ENCODE results near the gene OSBPL3. TPM values are rescaled to one million over a fixed set of nuclear protein-coding genes. Genes with fewer than 3 reads are reported as not detected.
A peak's percentile ranks its signal among the peaks of the same experiment; 100 is the strongest.

OSBPL3 gene
- total RNA-seq, 1 donor from 2014 or later: 93.7 TPM

- H3K4me3 Mint-ChIP-seq: no peak overlapping the region
- H3K27me3 Mint-ChIP-seq: peaks cover 5% of the 10 kb centered on the region
- H3K36me3 Mint-ChIP-seq (ENCODE audit: low read depth): no peaks in the 10 kb centered on the region
- H3K4me1 Mint-ChIP-seq: peaks cover 2% of the 10 kb centered on the region
- peak; percentile 47 for DNase-seq
- peaks cover 21% of the 10 kb centered on the region for H3K9me3 Mint-ChIP-seq
- no peak overlapping the region for H3K27ac Mint-ChIP-seq
- intact Hi-C loops (cut with micrococcal nuclease): no loop called here
These were observed 25.7 kb upstream of the OSBPL3 start for GRCh38 chr7:25005658-25006057.

GRCh38 chr7:25002786-25003185 lies 22.8 kb upstream of the OSBPL3 start:
- H3K4me3 Mint-ChIP-seq: no peak overlapping the region
- intact Hi-C loops (cut with micrococcal nuclease): no loop called here
- H3K4me1 Mint-ChIP-seq: peaks cover 1% of the 10 kb centered on the region
- H3K9me3 Mint-ChIP-seq: peaks cover 30% of the 10 kb centered on the region
- H3K36me3 Mint-ChIP-seq (ENCODE audit: low read depth): no peaks in the 10 kb centered on the region
- DNase-seq: peak; percentile 38
- peaks cover 15% of the 10 kb centered on the region for H3K27me3 Mint-ChIP-seq
- no peak overlapping the region for H3K27ac Mint-ChIP-seq

- Mint-ChIP-seq H3K4me1 (no peaks in the 10 kb centered on the region), H3K27ac (no peak overlapping the region), H3K27me3 (peaks cover 31% of the 10 kb centered on the region), H3K9me3 (peaks cover 11% of the 10 kb centered on the region), H3K36me3 (ENCODE audit: low read depth) (no peaks in the 10 kb centered on the region), H3K4me3 (no peak overlapping the region)
- intact Hi-C loops (cut with micrococcal nuclease): no loop called here
- DNase-seq: peak; percentile 4
These were observed 15.5 kb upstream of the OSBPL3 start for GRCh38 chr7:24995466-24995865.

GRCh38 chr7:24992314-24992713 lies 12.3 kb upstream of the OSBPL3 start:
- no peak for DNase-seq
- intact Hi-C loops (cut with micrococcal nuclease): no loop called here
- Mint-ChIP-seq H3K27ac (no peak overlapping the region), H3K36me3 (ENCODE audit: low read depth) (no peaks in the 10 kb centered on the region), H3K4me1 (no peaks in the 10 kb centered on the region), H3K4me3 (no peak overlapping the region), H3K27me3 (peaks cover 22% of the 10 kb centered on the region), H3K9me3 (no peaks in the 10 kb centered on the region)

- Mint-ChIP-seq H3K4me3 (no peak overlapping the region), H3K27ac (no peak overlapping the region), H3K27me3 (peaks cover 18% of the 10 kb centered on the region), H3K4me1 (peaks cover 3% of the 10 kb centered on the region), H3K9me3 (no peaks in the 10 kb centered on the region), H3K36me3 (ENCODE audit: low read depth) (no peaks in the 10 kb centered on the region)
- intact Hi-C loops (cut with micrococcal nuclease): no loop called here
- no peak for DNase-seq
These were observed 11.4 kb upstream of the OSBPL3 start for GRCh38 chr7:24991353-24991752.

- Mint-ChIP-seq H3K9me3 (no peaks in the 10 kb centered on the region), H3K4me1 (peaks cover 5% of the 10 kb centered on the region), H3K4me3 (no peak overlapping the region), H3K36me3 (ENCODE audit: low read depth) (no peaks in the 10 kb centered on the region), H3K27me3 (peaks cover 8% of the 10 kb centered on the region), H3K27ac (no peak overlapping the region)
- DNase-seq: no peak
- intact Hi-C loops (cut with micrococcal nuclease): no loop called here
These were observed 7.4 kb upstream of the OSBPL3 start for GRCh38 chr7:24987331-24987842.

- H3K27ac Mint-ChIP-seq: no peak overlapping the region
- H3K9me3 Mint-ChIP-seq: no peaks in the 10 kb centered on the region
- H3K4me1 Mint-ChIP-seq: peaks cover 35% of the 10 kb centered on the region
- H3K36me3 Mint-ChIP-seq (ENCODE audit: low read depth): peaks cover 9% of the 10 kb centered on the region
- no peak for DNase-seq
- no peak overlapping the region for H3K4me3 Mint-ChIP-seq
- H3K27me3 Mint-ChIP-seq: peaks cover 3% of the 10 kb centered on the region
- intact Hi-C loops (cut with micrococcal nuclease): loop anchor here (5.0 kb wide), 1 partner anchor 226 kb away; the partner anchor contains the start of gene GSDME
These were observed 2.9 kb upstream of the OSBPL3 start for GRCh38 chr7:24982917-24983316.

GRCh38 chr7:24981171-24981951 lies 1.4 kb upstream of the OSBPL3 start:
- peaks cover 43% of the 10 kb centered on the region for H3K4me1 Mint-ChIP-seq
- H3K36me3 Mint-ChIP-seq (ENCODE audit: low read depth): peaks cover 16% of the 10 kb centered on the region
- H3K27me3 Mint-ChIP-seq: no peaks in the 10 kb centered on the region
- peak overlapping the region; percentile 96 for H3K27ac Mint-ChIP-seq
- intact Hi-C loops (cut with micrococcal nuclease): loop anchor here (1.0 to 5.0 kb wide), 6 partner anchors 47 to 407 kb away; partner anchors contain the start of gene GSDME
- peak; percentile 85 for DNase-seq
- peak overlapping the region; percentile 96 for H3K4me3 Mint-ChIP-seq
- H3K9me3 Mint-ChIP-seq: no peaks in the 10 kb centered on the region

GRCh38 chr7:24980534-24981170 lies 674 bp upstream of the OSBPL3 start:
- no peaks in the 10 kb centered on the region for H3K27me3 Mint-ChIP-seq
- H3K9me3 Mint-ChIP-seq: no peaks in the 10 kb centered on the region
- peaks cover 19% of the 10 kb centered on the region for H3K36me3 Mint-ChIP-seq (ENCODE audit: low read depth)
- H3K4me1 Mint-ChIP-seq: peaks cover 50% of the 10 kb centered on the region
- H3K27ac Mint-ChIP-seq: peak overlapping the region; percentile 96
- intact Hi-C loops (cut with micrococcal nuclease): loop anchor here (1.0 to 5.0 kb wide), 10 partner anchors 14 to 406 kb away; partner anchors contain the start of gene GSDME
- DNase-seq: no peak
- H3K4me3 Mint-ChIP-seq: peak overlapping the region; percentile 96

- Mint-ChIP-seq H3K27me3 (no peaks in the 10 kb centered on the region), H3K36me3 (ENCODE audit: low read depth) (peaks cover 25% of the 10 kb centered on the region), H3K4me1 (peaks cover 56% of the 10 kb centered on the region), H3K27ac (peak overlapping the region; percentile 89), H3K9me3 (no peaks in the 10 kb centered on the region), H3K4me3 (peak overlapping the region; percentile 96)
- intact Hi-C loops (cut with micrococcal nuclease): loop anchor here (1.0 kb wide), 1 partner anchor 72 kb away; no protein-coding TSS in a partner anchor
- peak; percentile 95 for DNase-seq
These were observed 512 bp downstream of the OSBPL3 start for GRCh38 chr7:24979470-24979862.

- H3K27me3 Mint-ChIP-seq: no peaks in the 10 kb centered on the region
- no peaks in the 10 kb centered on the region for H3K9me3 Mint-ChIP-seq
- peaks cover 61% of the 10 kb centered on the region for H3K4me1 Mint-ChIP-seq
- H3K36me3 Mint-ChIP-seq (ENCODE audit: low read depth): peaks cover 30% of the 10 kb centered on the region
- peak overlapping the region; percentile 89 for H3K27ac Mint-ChIP-seq
- peak; percentile 71 for DNase-seq
- intact Hi-C loops (cut with micrococcal nuclease): loop anchor here (1.0 kb wide), 1 partner anchor 72 kb away; no protein-coding TSS in a partner anchor
- peak overlapping the region; percentile 96 for H3K4me3 Mint-ChIP-seq
These were observed 1.0 kb downstream of the OSBPL3 start for GRCh38 chr7:24978843-24979469.

GRCh38 chr7:24975644-24976260 lies 4.2 kb downstream of the OSBPL3 start:
- H3K4me3 Mint-ChIP-seq: peak overlapping the region; percentile 96
- H3K9me3 Mint-ChIP-seq: no peaks in the 10 kb centered on the region
- no peak for DNase-seq
- intact Hi-C loops (cut with micrococcal nuclease): no loop called here
- H3K27ac Mint-ChIP-seq: no peak overlapping the region
- H3K4me1 Mint-ChIP-seq: peaks cover 69% of the 10 kb centered on the region
- peaks cover 32% of the 10 kb centered on the region for H3K36me3 Mint-ChIP-seq (ENCODE audit: low read depth)
- no peaks in the 10 kb centered on the region for H3K27me3 Mint-ChIP-seq

GRCh38 chr7:24975172-24975571 lies 4.8 kb downstream of the OSBPL3 start:
- Mint-ChIP-seq H3K27me3 (no peaks in the 10 kb centered on the region), H3K4me3 (no peak overlapping the region), H3K4me1 (peaks cover 67% of the 10 kb centered on the region), H3K36me3 (ENCODE audit: low read depth) (peaks cover 33% of the 10 kb centered on the region), H3K9me3 (no peaks in the 10 kb centered on the region), H3K27ac (no peak overlapping the region)
- no peak for DNase-seq
- intact Hi-C loops (cut with micrococcal nuclease): no loop called here

All from activated CD4-positive, alpha-beta T cell treated with anti-CD3 and anti-CD28 coated beads, Interleukin-2, amount 10 ng/mL, durations not matched to agents 24 days and 14 days (primary cell).